Right lobe of liver (tissue), 6 donors: Measurements from ENCODE around the gene ITGB8. TPM values are rescaled to one million over a fixed set of nuclear protein-coding genes. Genes with fewer than 3 reads are reported as not detected.

Source experiments
- ATAC-seq, 4 donors: fragments of 200-7000 bp; cut with Tn5 transposase; one replicate each; pipeline ENCODE4 v1.9.1; 2020; ENCODE audit warnings: mild to moderate bottlenecking in 4 of 4, moderate library complexity in 4 of 4
- DNase-seq, 3 donors: peaks; one replicate each; pipeline ENCODE4 v3.0.0-alpha.2; 2020
- H3K27ac ChIP-seq, 3 donors: fragments of 200-600 bp; one replicate each; pipeline ENCODE4 v1.8.0; 2022
- H3K27me3 ChIP-seq, 2 donors: fragments of 200-600 bp; one replicate each; pipeline ENCODE4 v1.8.0; 2022
- H3K36me3 ChIP-seq, 4 donors: fragments of 200-600 bp; sonication (generic) in 1 of 4; one replicate each; pipeline versions ENCODE4 v1.5.1 to v1.8.0; 2017 to 2022; ENCODE audit warnings: control low read depth in 1 of 4
- H3K4me1 ChIP-seq, 4 donors: fragments of 200-600 bp; sonication (generic) in 1 of 4; one replicate each; pipeline versions ENCODE4 v1.5.1 to v1.8.0; 2017 to 2022; ENCODE audit warnings: control low read depth in 1 of 4
- H3K4me3 ChIP-seq, 3 donors: fragments of 200-600 bp; one replicate each; pipeline ENCODE4 v1.8.0; 2022
- H3K9me3 ChIP-seq, 4 donors: fragments of 200-600 bp; sonication (generic) in 1 of 4; one replicate each; pipeline versions ENCODE4 v1.5.1 to v1.8.0; 2017 to 2022; ENCODE audit warnings: control low read depth in 1 of 4
- CTCF ChIP-seq, 4 donors: fragments of 200-600 bp in 3 of 4; fragments of 450-650 bp in 1 of 4; IDR thresholded peaks; one replicate each; pipeline versions ENCODE4 v1.5.1 to v1.8.0; 2016 to 2022; ENCODE audit warnings: antibody characterized with exemption in 4 of 4, mild to moderate bottlenecking in 2 of 4
- POLR2A ChIP-seq: fragments of 450-650 bp; IDR thresholded peaks from one replicate; pipeline ENCODE4 v1.6.1; 2017; ENCODE audit warnings: antibody characterized with exemption, mild to moderate bottlenecking
- WGBS: methylation state at CpG from one replicate; pipeline ENCODE4 v1.1.6; 2018; ENCODE audit warnings: low coverage, low lambda C conversion rate; ENCODE audit not compliant: insufficient coverage; ENCODE audit errors: missing lambda C conversion rate; 5-methylcytosine and 5-hydroxymethylcytosine counted together
- intact Hi-C, 2 donors: fragments of 100-400 bp; cut with DNase I; formaldehyde crosslinking; loops; one replicate each; pipeline versions ENCODE4 v1.11.2 to v1.14.1; 2022
- total RNA-seq, 6 experiments: library from RNA; depleted of rRNA in 2 of 6; stranded (reverse); fragments of >200 nt in 2 of 6; fragmentation: NEBNext Ultra II Directional in 3 of 6; extraction: Animal tissue kit (Norgen Biotek cat#: 25700) in 3 of 6; gene quantifications; one replicate each; pipeline versions ENCODE4 v1.1.0 to v1.2.4, GENCODE V29; 2016 to 2023
- donor health status: DM: no; HTN: yes; CAD: no.
- donor health status: DM: no; HTN: no; CAD: no.
- donor health status: DM: no; HTN: no; CAD: no.
- donor health status: DM: no; HTN: yes; CAD: no.
- donor health status: DM: no; HTN: yes; CAD: no.

The ITGB8 gene
- total RNA-seq, 6 experiments from 2014 or later = 0.43 to 0.70 (median 0.56) TPM

DNA sequence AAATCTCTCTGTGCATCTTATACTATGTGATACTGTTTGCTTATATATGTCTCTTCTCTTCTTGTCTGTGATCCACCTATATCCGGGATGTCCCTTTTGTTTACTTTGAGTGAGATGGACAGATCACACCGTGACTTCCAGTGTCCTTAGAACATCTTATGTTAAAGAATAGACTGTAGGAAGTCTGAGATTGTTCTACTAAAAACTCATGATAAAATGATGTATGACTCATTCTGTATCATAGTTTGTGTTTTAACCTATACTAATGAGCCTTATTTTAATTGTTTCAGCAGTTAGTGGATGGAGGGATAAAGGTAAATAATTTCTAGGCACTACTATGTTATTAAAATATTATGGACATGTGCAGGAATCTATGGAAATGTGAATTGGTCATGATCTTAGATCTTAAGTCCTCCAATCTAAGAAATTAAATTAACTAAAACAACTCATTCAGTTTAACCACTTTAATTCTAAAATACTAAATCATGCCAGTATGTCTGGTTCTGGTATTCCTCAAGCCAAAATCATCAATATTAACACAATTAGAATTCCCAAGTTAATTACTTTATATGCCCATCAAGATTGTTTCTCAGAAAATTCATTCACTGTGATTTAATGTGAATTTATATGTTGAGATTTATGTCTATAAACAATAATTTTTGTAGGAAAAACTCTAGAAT lies 32.0 kb downstream of the ITGB8 start:
- no peak for ATAC-seq
- no peak for TF ChIP-seq CTCF (IDR thresholded peaks at IDR 0.05)
- TF ChIP-seq POLR2A = no peak
- no peaks in the 10 kb centered on the region for H3K4me1 ChIP-seq
- intact Hi-C loops = no loop called here
- H3K4me3 ChIP-seq = no peak overlapping the region
- H3K27ac ChIP-seq = no peak overlapping the region
- no peaks in the 10 kb centered on the region for H3K27me3 ChIP-seq
- DNase-seq = no peak
- no peaks in the 10 kb centered on the region for H3K9me3 ChIP-seq
- no peaks in the 10 kb centered on the region for H3K36me3 ChIP-seq
- WGBS = 41% methylated on average over 2 of the region's 2 CpGs

DNA sequence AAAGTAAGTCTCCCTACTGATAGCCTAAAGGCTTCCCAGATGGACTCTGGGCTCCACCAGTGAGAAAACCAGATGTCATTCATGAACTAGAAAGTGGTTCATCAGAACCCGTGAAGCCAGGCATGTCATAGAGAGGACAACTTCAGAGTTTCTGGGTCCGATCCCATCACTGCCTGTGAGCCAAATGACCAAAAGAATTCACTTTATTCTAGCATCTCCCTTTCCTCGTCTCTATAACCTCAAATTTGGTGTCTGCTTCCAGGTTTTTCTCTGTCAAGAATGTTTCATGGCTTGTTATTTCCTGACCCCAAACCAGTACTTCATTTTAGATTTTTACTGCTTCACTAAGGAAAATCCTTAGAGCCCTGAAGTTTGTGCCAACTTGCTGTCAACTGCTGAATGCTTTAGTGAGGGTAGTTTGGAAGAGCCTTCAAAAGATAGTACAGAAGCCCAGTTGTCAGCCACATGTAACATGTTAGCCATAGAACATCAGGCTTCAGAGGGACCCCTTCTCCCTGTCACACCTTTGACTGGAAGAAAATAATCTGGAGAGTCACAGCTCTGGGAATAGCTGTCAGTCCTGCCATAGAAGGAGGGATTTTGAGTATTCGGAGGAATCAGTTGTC lies 34.0 kb downstream of the ITGB8 start:
- no peaks in the 10 kb centered on the region for H3K36me3 ChIP-seq
- no peaks in the 10 kb centered on the region for H3K27me3 ChIP-seq
- TF ChIP-seq CTCF (IDR thresholded peaks at IDR 0.05) (no peak), POLR2A (no peak)
- H3K27ac ChIP-seq = no peak overlapping the region
- 61% methylated on average over 2 of the region's 4 CpGs for WGBS
- DNase-seq = no peak
- intact Hi-C loops = no loop called here
- no peaks in the 10 kb centered on the region for H3K9me3 ChIP-seq
- H3K4me1 ChIP-seq = no peaks in the 10 kb centered on the region
- no peak for ATAC-seq
- no peak overlapping the region for H3K4me3 ChIP-seq

DNA sequence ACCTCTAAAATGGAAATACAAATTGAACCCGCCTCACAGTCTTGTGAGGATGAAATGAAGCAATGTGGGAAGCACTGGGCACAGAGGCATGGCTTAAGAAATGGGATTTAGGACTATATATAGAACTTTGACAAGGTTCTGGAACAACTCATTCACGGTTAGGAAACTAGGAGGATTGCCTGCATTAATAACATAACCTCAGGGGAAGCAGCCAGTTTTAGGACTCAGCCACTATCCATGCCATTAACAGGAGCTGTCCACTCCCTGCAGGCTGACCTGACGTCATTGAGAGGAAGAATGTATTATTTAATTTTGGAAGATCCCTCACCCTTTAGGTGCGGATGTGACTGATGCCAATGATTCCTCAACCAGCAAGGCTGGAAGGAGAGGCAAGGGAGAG lies 34.8 kb downstream of the ITGB8 start:
- H3K27me3 ChIP-seq = no peaks in the 10 kb centered on the region
- H3K36me3 ChIP-seq = no peaks in the 10 kb centered on the region
- intact Hi-C loops = no loop called here
- no peaks in the 10 kb centered on the region for H3K4me1 ChIP-seq
- ATAC-seq = no peak
- no peak overlapping the region for H3K4me3 ChIP-seq
- TF ChIP-seq POLR2A (no peak), CTCF (IDR thresholded peaks at IDR 0.05) (no peak)
- no peaks in the 10 kb centered on the region for H3K9me3 ChIP-seq
- 34% methylated on average over 4 of the region's 4 CpGs for WGBS
- no peak overlapping the region for H3K27ac ChIP-seq
- no peak for DNase-seq

DNA sequence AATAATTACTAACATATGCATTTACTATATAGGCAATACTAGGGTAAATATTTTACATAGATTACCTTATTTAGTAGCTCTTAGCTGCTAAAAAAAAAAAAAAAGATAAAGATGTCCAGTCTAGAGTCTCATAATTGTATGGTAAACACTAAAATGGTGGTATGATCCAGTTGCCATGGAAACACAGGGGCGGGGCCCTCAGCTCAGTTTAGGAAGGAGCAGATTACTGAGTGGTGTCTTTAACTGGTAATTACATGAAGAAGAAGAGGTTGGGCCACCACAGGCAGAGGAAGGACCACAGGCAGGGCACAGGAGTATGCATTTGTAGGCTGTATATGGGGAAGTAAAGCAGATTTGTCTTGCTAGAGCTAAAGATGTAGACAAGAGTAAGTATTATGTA lies 43.7 kb downstream of the ITGB8 start:
- no peaks in the 10 kb centered on the region for H3K9me3 ChIP-seq
- H3K27ac ChIP-seq = no peak overlapping the region
- no peak for DNase-seq
- no peak for TF ChIP-seq POLR2A
- intact Hi-C loops = no loop called here
- no peak for ATAC-seq
- no peak overlapping the region for H3K4me3 ChIP-seq
- no peaks in the 10 kb centered on the region for H3K36me3 ChIP-seq
- WGBS = 50% methylated on average over 1 of the region's 1 CpG
- no peaks in the 10 kb centered on the region for H3K4me1 ChIP-seq
- no peaks in the 10 kb centered on the region for H3K27me3 ChIP-seq

- no peak for TF ChIP-seq CTCF (IDR thresholded peaks at IDR 0.05)
- TF ChIP-seq POLR2A = no peak
- no peaks in the 10 kb centered on the region for H3K36me3 ChIP-seq
These were observed 46.1 kb downstream of the ITGB8 start for GRCh38 chr7:20376796-20377195.

More at GRCh38 chr7:20376796-20377195, 46.1 kb downstream of the ITGB8 start:
- no peaks in the 10 kb centered on the region for H3K4me1 ChIP-seq
- ATAC-seq (no peak), DNase-seq (no peak)
- no peak overlapping the region for H3K4me3 ChIP-seq
- no peak overlapping the region for H3K27ac ChIP-seq
- H3K9me3 ChIP-seq = no peaks in the 10 kb centered on the region
- no peaks in the 10 kb centered on the region for H3K27me3 ChIP-seq
- intact Hi-C loops = no loop called here
- WGBS = 63% methylated on average over 5 of the region's 6 CpGs
